PC-9 (cell line): ENCODE results near the gene GPATCH4. TPM values are rescaled to one million over a fixed set of nuclear protein-coding genes. Genes with fewer than 3 reads are reported as not detected.
A peak's percentile ranks its signal among the peaks of the same experiment; 100 is the strongest.

Experiments used
- BruUV-seq: library from RNA; stranded (reverse); fragments of 400-500 nt; replicated peaks from 2 replicates; lab custom pipeline; 2021; lab: Mats Ljungman, UMichigan
- CTCF ChIA-PET: fragments of 300-600 bp; sonication (Branson Sonifier 250); formaldehyde crosslinking; loops from one replicate; lab custom pipeline; 2022; ENCODE audit warnings: antibody characterized with exemption; lab: Charles Lee
- POLR2A ChIA-PET: fragments of 300-600 bp; sonication (Branson Sonifier 250); formaldehyde crosslinking; loops from one replicate; lab custom pipeline; 2022; ENCODE audit warnings: antibody characterized with exemption; ENCODE audit not compliant: unreplicated experiment; lab: Charles Lee
- DNase-seq, 2 experiments: peaks; one replicate each; pipeline versions ENCODE4 v3.0.0 to v3.0.0-alpha.2; 2015 to 2022; ENCODE audit warnings: mixed read lengths in 1 of 2
- H2AFZ ChIP-seq: fragments of 200-600 bp; sonication (generic); 2 replicates; pipeline ENCODE4 v1.8.1; 2017; ENCODE audit warnings: antibody characterized with exemption
- H3F3A ChIP-seq: fragments of 200-600 bp; sonication (generic); 2 replicates; pipeline ENCODE4 v1.8.1; 2017; ENCODE audit warnings: antibody characterized with exemption, mild to moderate bottlenecking, low read depth; ENCODE audit not compliant: insufficient read depth
- H3K27ac ChIP-seq: fragments of 200-600 bp; sonication (generic); 2 replicates; pipeline ENCODE4 v1.6.1; 2016; ENCODE audit warnings: mixed run types
- H3K27me3 ChIP-seq: fragments of 200-600 bp; sonication (generic); 2 replicates; pipeline ENCODE4 v1.6.1; 2016; ENCODE audit warnings: low read depth, mixed run types; ENCODE audit not compliant: insufficient read depth
- H3K36me3 ChIP-seq: fragments of 200-600 bp; sonication (generic); 2 replicates; pipeline ENCODE4 v1.6.1; 2016; ENCODE audit warnings: low read depth, mixed run types
- H3K4me1 ChIP-seq: fragments of 200-600 bp; sonication (generic); replicated peaks from 2 replicates; pipeline ENCODE4 v1.6.1; 2016; ENCODE audit warnings: mixed run types; ENCODE audit not compliant: insufficient read depth
- H3K4me2 ChIP-seq: fragments of 200-600 bp; sonication (generic); 2 replicates; pipeline ENCODE4 v1.6.1; 2017; ENCODE audit warnings: mixed run types
- H3K4me3 ChIP-seq: fragments of 200-600 bp; sonication (generic); 2 replicates; pipeline ENCODE4 v1.6.1; 2016; ENCODE audit warnings: mixed run types
- H3K79me2 ChIP-seq: fragments of 200-600 bp; sonication (generic); 2 replicates; pipeline ENCODE4 v1.6.1; 2017; ENCODE audit warnings: low read depth, mixed run types
- H3K9me2 ChIP-seq: fragments of 200-600 bp; sonication (generic); 2 replicates; pipeline ENCODE4 v1.8.1; 2017; ENCODE audit warnings: mild to moderate bottlenecking; ENCODE audit not compliant: insufficient read depth
- H3K9me3 ChIP-seq: fragments of 200-600 bp; sonication (generic); 2 replicates; pipeline ENCODE4 v1.8.1; 2016; ENCODE audit warnings: low read depth; ENCODE audit not compliant: insufficient read depth
- H4K20me1 ChIP-seq: fragments of 200-600 bp; sonication (generic); 2 replicates; pipeline ENCODE4 v1.8.1; 2017; ENCODE audit not compliant: insufficient read depth
- EZH2 ChIP-seq: fragments of 200-600 bp; sonication (generic); IDR thresholded peaks from 2 replicates; pipeline ENCODE4 v1.8.0; 2017; ENCODE audit warnings: antibody characterized with exemption, low read depth
- intact Hi-C: fragments of 100-400 bp; cut with micrococcal nuclease; formaldehyde crosslinking; loops from one replicate; pipeline ENCODE4 v1.10.0; 2022; ENCODE audit not compliant: unreplicated experiment
- total RNA-seq: library from RNA; stranded (reverse); gene quantifications from 2 replicates; pipeline ENCODE4 v1.2.3, GENCODE V29; 2021
- TF ChIP-seq, protein P1 (sequence below): fragments of 200-600 bp; sonication (generic); conservative IDR thresholded peaks from 2 replicates; pipeline ENCODE4 v1.6.1; 2017; ENCODE audit warnings: mixed run types, antibody characterized with exemption, mild to moderate bottlenecking, moderate library complexity

GPATCH4 gene
- total RNA-seq, 1 experiment from 2014 or later = 17.5 TPM

DNA sequence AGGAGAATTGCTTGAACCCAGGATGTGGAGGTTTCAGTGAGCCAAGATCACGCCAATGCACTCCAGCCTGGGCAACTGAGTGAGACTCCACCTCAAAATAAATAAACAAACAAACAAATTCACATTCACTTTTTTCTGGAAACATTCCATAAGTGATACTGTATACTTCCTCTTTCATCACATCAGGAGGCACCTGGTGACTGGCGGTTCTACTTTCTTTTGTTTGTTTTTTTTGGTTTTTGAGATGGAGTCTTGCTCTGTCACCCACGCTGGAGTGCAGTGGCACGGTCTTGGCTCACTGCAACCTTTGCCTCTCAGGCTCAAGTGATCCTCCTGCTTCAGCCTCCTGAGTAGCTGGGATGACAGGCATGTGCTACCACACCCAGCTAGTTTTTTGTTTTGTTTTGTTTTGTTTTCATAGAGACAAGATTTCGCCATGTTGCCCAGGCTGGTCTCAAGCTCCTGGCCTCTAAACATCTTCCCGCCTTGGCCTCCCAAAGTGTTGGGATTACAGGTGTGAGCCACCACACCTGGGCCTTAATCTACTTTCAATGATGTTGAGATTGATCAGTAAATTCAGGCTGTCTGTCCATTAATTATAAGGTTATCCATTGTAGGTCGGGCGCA, 28.7 kb upstream of the GPATCH4 start:
- BruUV-seq = no TSS peak
- Histone ChIP-seq H3K9me2 (no peaks in the 10 kb centered on the region), H3F3A (peaks cover 17% of the 10 kb centered on the region), H3K4me3 (no peak overlapping the region), H3K36me3 (no peaks in the 10 kb centered on the region), H3K9me3 (no peaks in the 10 kb centered on the region), H3K27ac (no peak overlapping the region), H2AFZ (no peak overlapping the region), H3K27me3 (no peaks in the 10 kb centered on the region), H3K4me2 (peak overlapping the region; percentile 29; the same call in 1 of the 2 replicates), H3K79me2 (no peaks in the 10 kb centered on the region), H4K20me1 (no peaks in the 10 kb centered on the region), H3K4me1 (peaks cover 12% of the 10 kb centered on the region)
- ChIA-PET POLR2A (no interaction called here), CTCF (interaction anchor here (0.7 kb wide), 1 partner anchor 187 kb away, joined by 7 read pairs; the partner anchor contains the start of gene SH2D2A)
- intact Hi-C loops = loop anchor here (10.0 kb wide), 1 partner anchor 295 kb away; the partner anchor contains the start of gene LRRC71
- TF ChIP-seq, protein P1, sequence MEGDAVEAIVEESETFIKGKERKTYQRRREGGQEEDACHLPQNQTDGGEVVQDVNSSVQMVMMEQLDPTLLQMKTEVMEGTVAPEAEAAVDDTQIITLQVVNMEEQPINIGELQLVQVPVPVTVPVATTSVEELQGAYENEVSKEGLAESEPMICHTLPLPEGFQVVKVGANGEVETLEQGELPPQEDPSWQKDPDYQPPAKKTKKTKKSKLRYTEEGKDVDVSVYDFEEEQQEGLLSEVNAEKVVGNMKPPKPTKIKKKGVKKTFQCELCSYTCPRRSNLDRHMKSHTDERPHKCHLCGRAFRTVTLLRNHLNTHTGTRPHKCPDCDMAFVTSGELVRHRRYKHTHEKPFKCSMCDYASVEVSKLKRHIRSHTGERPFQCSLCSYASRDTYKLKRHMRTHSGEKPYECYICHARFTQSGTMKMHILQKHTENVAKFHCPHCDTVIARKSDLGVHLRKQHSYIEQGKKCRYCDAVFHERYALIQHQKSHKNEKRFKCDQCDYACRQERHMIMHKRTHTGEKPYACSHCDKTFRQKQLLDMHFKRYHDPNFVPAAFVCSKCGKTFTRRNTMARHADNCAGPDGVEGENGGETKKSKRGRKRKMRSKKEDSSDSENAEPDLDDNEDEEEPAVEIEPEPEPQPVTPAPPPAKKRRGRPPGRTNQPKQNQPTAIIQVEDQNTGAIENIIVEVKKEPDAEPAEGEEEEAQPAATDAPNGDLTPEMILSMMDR = no peak
- TF ChIP-seq EZH2 = no peak
- peak in 1 of 2 experiments; percentile 76 for DNase-seq

DNA sequence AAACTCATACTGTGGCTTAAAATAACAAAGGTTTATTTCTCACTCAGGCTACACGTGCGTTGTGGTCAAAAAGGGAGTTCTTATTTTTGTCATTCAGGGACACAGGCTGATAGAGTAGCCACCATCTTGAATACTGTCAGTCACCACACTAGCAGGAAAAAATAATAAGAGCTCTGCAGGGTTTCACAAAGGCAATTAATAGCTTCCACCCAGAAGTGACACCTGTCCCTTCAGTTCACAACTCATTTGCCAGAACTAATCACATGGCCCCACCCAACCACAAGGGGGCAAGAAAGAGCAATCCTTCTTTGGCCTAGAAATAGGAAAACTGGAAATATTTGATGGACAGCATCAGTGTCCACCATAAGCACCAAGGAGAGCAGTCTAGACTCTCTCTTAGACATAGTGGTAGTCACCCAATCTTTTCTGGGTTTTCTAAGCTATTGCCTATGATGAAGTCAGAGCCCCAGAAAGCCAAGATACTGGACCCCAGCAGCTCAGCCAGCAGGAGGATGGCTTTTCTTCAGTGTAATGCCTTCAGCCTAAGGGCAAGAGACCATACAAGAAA, 26.1 kb upstream of the GPATCH4 start:
- H3K4me2 ChIP-seq = no peak overlapping the region
- H4K20me1 ChIP-seq = no peaks in the 10 kb centered on the region
- intact Hi-C loops = loop anchor here (1.0 to 10.0 kb wide), 6 partner anchors 33 to 297 kb away; partner anchors contain the start of genes INSRR and LRRC71
- TF ChIP-seq, protein P1 = peak; percentile 84
- no peak for TF ChIP-seq EZH2
- peaks cover 22% of the 10 kb centered on the region for H3K4me1 ChIP-seq
- H3K27ac ChIP-seq = no peak overlapping the region
- POLR2A ChIA-PET = no interaction called here
- peaks cover 20% of the 10 kb centered on the region for H3F3A ChIP-seq
- H3K4me3 ChIP-seq = no peak overlapping the region
- H3K79me2 ChIP-seq = no peaks in the 10 kb centered on the region
- H3K9me3 ChIP-seq = no peaks in the 10 kb centered on the region
- BruUV-seq = no TSS peak
- CTCF ChIA-PET = interaction anchor here (0.5 to 1.6 kb wide), 17 partner anchors 11 to 442 kb away, joined by 3 to 11 read pairs (median 5); partner anchors contain the start of gene NES
- H3K9me2 ChIP-seq = no peaks in the 10 kb centered on the region
- peak; percentile 65 to 66 for DNase-seq
- H3K36me3 ChIP-seq = no peaks in the 10 kb centered on the region
- H3K27me3 ChIP-seq = peaks cover 8% of the 10 kb centered on the region; the same call in 1 of the 2 replicates
- no peak overlapping the region for H2AFZ ChIP-seq

DNA sequence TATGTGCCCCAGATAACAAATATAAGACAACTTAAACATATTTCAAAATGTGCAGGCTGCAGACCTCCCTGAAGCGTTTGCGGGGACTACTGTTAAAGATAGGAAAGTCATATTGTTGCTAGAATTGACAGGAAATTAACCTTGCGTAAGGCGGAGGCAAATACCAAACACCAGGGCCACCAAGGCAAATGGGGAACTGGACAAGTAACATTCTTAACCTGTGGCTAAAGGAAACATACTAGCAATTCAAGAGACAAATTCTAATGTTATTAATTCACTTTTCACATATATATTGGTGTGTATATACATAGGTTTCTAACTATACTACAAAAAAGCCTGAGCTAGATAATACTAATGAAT, 24.8 kb upstream of the GPATCH4 start:
- 0 out of 2 replicates have a peak overlapping the region, but pooled peaks have one; percentile 15 for H3K4me2 ChIP-seq
- no TSS peak for BruUV-seq

More for the DNA sequence above, 24.8 kb upstream of the GPATCH4 start:
- Histone ChIP-seq H3K27ac (no peak overlapping the region), H3K9me3 (no peaks in the 10 kb centered on the region), H3K9me2 (no peaks in the 10 kb centered on the region), H2AFZ (no peak overlapping the region), H3K4me1 (peaks cover 26% of the 10 kb centered on the region), H3K36me3 (no peaks in the 10 kb centered on the region), H3K79me2 (no peaks in the 10 kb centered on the region), H3F3A (peaks cover 24% of the 10 kb centered on the region), H4K20me1 (no peaks in the 10 kb centered on the region), H3K4me3 (no peak overlapping the region), H3K27me3 (peaks cover 8% of the 10 kb centered on the region; the same call in 1 of the 2 replicates)
- TF ChIP-seq EZH2 = no peak
- TF ChIP-seq, protein P1 = no peak; the same call in 1 of the 2 replicates
- intact Hi-C loops = loop anchor here (2.0 to 10.0 kb wide), 3 partner anchors 233 to 299 kb away; partner anchors contain the start of genes INSRR and LRRC71
- DNase-seq = peak in 1 of 2 experiments; percentile 39
- ChIA-PET POLR2A (interaction anchor here (0.5 kb wide), 1 partner anchor 55 kb away, joined by 3 read pairs; no protein-coding TSS in a partner anchor), CTCF (interaction anchor here (0.5 to 1.6 kb wide), 7 partner anchors 12 to 234 kb away, joined by 3 to 7 read pairs (median 4); no protein-coding TSS in a partner anchor)
